GM19351 (cell line): ENCODE data around the gene ZNF282.

Experiments
- ATAC-seq: cut with Tn5 transposase; IDR thresholded peaks from one replicate; pipeline ENCODE4 v1.9.1; 2021; ENCODE audit warnings: mild to moderate bottlenecking, moderate library complexity; ENCODE audit not compliant: unreplicated experiment

ZNF282 gene

DNA sequence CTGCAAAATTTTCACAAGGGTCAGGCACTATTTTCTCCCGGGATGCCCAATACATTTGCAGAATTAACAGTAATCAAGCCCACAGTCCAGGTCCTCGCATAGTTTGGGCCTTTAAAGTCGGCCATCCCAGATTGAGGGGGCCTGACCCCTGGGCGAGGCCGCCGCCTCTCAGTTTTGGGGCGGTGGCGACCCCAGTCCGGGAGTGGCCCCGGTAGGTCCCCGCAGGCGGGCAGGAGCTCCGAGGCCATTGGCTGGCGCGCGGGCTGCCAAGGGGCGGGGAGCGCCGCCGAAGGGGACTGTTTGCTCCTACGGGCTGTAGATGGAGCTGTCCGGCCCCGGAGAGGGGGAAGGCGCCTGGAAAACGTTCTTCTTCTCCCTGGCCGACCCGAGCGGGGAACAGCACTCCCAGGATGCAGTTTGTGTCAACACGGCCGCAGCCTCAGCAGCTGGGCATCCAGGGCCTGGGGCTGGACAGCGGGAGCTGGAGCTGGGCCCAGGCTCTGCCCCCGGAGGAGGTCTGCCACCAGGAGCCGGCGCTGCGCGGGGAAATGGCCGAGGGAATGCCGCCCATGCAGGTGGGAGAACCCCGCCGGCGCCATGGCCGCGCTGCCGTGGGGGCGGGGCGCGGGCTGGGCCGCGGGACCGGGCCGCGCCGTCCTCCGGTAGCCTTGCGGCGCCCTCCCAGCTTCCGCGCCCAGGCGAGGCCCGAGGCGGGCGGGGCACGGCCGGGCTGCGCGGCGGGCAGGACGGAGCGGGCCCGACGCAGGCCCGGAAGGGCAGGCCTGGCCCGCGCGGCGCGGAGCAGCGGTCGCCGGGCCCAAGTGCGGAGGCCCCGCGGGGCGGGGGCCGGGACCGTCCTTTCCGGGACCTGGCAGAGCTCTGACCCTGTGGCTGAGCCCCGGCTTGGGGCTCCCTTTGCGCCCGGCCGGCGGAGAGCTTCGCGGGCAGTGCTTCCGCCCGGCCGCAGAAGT, at the start of gene ZNF282:
ZNF282 (plus strand) TSS at position 367 of the 971 bp plus-strand sequence; CDS start at position 411, 44 bp downstream.
- ATAC-seq: peak; percentile 87

- peak; percentile 67 for ATAC-seq
Observed at GRCh38 chr7:149147072-149147751, 48.1 kb upstream of the ZNF282 start, which contains the start of gene ZNF398. TSS of gene ZNF398 (plus strand) at chr7:149147453. CDS start at chr7:149147743, 290 bp downstream.

GRCh38 chr7:149147752-149148653, 47.3 kb upstream of the ZNF282 start:
- peak; percentile 29 for ATAC-seq

- no peak for ATAC-seq
Observed at GRCh38 chr7:149150981-149151380, 44.4 kb upstream of the ZNF282 start.

DNA sequence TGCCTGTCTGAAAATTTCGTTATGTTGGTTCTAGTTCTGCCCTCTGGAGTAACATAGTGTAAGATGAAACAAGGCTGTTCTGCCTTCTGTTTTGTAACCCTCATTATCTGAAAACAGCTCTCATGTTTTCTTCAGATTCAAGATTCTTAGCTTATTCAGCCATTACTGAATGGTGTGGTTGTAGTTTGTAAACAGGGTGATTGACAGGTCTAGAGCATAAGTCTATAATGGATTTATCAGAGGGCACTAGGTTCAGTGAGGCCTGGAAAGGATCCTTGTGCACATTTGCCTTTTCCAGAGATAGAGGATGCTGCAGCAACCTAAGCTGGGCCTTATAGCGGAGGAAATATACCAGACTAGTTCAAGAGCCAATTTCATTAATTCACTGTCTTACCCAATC, 42.0 kb upstream of the ZNF282 start:
- ATAC-seq: no peak

GRCh38 chr7:149154056-149154455, 41.3 kb upstream of the ZNF282 start:
- no peak for ATAC-seq

DNA sequence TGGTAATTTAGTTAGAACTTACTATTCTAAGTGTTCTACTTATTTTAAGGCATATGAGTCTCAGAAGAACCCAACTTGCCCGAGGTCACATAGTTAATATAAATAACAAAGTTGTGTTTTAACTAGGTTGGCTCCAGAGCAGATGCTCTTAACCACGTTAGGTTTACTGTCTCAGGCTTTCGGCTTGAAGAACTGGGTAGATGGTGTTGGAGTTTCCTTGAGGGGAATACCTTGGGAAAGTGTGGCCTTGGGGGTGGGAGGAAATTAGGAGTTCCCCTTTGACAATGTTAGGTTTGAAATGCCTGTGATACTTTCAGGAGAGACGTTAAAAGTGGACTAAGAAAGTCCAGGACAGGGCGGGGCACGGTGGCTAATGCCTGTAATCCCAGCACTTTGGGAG, 38.4 kb upstream of the ZNF282 start:
- ATAC-seq: no peak

DNA sequence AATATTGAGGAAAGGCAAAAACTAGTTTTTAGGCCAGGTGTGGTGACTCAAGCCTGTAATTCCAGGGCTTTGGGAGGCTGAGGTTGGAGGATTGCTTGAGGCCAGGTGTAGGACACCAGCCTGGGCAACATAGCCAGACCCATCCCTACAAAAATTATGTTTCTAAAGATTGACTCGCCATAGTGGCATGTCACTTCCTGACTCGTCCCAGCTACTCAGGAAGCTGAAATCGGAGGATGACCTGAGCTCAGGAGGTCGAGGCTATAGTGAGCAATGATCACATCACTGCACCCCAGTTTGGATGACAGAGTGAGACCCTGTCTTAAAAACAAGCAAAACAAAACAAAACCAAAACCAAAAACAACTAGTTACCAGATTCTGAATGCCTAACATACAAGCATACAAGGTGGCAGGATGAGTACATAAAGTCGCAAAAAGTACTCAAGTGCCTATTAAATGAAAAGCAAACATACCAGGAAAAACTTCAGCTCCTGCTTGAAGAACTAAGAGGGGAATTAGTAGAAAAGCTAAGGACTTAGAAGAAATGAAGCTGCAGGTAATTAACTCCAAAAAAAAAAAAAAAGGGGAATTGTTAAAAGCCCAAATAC, 34.0 kb upstream of the ZNF282 start:
- ATAC-seq: no peak

GRCh38 chr7:149166142-149166541, 29.2 kb upstream of the ZNF282 start:
- no peak for ATAC-seq

DNA sequence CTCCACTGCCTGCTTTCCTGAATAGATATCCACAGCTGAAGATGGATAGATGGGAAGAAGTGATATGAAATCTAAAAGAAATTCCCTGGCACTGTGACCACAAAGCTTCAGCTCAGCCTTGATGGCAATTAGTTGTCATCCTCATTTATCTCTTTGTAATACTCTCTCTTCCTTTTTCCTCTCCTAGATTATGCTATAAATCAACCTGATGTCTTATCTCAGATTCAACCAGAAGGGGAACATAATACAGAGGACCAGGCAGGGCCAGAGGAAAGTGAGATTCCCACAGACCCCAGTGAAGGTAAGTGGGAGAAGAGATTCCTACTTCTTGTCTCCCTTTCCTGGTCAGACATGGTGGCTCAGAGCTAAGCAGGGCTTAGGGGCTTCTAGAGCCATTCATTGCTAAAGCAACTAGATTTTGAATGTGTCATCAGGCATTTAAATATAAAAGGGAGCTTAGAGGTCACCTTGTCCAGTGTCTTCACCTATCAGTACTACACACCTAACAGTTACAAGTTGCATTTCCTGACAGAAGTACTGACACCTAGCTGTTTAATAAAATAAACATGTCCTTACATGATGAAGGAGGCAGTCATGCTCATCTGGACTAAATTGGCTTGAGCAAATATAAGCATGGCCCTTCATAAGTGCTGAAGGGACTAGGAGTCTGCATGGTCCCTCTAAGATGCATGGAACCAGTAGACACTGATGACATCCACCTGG, 28.6 kb upstream of the ZNF282 start:
- ATAC-seq: no peak

DNA sequence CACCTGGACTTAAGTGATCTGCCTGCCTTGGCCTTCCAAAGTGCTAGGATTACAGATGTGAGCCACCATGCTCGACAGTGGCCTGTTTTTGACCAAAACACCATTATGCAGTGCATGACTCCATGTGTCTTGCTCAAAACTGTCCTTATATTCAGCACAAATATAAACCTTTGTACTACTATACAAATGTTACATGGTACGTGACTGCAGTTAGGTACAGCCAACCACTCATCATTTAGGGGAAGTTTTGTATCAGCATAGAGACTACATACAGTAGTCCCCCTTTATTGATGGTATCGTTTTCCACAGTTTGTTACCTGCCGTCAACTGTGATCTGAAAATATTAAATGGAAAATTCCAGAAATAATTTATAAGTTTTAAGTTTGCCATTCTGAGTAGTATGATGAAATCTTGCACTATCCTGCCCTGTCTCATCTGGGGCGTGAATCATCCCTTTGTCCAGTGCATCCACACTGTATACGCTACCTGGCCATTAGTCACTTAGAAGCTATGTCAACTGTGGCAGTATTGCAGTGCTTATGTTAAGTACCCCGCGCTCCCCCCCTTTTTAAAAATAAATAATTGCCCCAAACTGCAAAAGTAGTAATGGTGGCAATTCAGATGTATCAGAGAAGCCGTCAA, 23.3 kb upstream of the ZNF282 start:
- ATAC-seq: no peak

DNA sequence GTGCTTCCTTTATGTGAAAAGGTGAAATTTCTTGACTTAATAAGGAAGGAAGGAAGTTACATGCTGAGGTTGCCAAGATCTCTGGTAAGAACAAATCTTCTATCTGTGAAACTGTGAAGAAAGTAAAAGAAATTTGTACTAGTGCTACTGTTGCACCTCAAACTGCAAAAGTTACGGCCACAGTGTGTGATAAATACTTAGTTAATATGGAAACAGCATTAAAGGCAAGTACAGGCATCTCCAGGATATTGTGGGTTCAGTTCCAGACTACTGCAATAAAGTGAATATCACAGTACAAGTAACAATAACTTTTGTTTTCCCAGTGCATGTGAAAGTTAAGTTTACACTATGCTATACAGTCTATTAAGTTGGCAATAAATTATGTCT, 22.8 kb upstream of the ZNF282 start:
- no peak for ATAC-seq

DNA sequence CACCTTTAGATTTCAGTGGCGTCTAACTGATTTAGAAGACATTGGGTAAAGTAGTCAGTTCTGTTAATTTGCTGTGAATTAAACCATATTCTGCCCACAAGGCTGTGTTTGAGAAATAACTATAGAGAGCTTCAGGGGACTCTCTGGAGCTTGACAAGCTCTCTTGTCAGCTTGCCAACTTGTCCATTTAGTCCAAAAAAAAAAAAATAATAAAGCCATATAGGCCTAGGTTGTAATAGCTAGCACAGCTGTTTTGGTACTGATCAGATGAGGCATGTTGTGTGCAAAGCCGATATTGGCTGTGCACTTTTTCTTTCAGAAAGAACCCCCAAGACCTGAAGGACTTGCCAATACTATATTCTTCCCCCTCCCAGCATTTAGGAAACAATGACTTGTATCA, 20.2 kb upstream of the ZNF282 start:
- ATAC-seq: no peak

GRCh38 chr7:149179241-149179640, 16.1 kb upstream of the ZNF282 start:
- no peak for ATAC-seq

DNA sequence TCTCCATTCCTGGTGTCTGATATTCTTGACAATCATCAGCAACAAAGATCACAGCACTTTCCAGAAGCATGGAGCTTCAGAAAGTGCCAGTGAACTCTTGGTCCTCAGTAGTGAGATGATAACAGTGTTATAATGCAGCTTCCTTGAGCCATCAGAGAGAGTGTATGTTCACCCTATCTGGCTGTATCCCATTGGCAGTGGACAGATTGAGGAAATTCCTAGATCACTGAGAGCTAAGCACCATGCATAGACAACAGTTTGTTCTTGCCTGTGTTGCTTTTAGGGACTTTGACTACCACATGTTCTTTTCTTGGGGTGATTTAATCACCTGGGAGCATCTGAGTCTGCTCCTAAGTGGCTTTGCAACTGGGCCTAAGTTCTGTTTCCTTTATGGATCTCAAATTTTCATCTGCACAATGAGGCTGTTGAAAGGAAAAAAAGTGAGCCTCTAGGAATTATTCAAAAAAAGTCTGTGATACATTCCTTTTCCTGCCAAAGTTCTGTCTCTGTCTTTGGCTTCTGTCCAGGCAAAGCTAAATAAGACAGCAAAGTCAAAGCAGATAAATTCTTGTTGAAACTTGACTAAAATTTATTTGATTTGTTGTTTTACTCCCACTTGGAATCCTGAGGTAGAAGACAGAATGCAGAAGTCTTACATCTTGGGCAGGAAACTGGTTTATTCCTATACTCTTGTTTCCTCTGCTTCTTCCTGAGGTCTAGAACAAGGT, 14.5 kb upstream of the ZNF282 start:
- ATAC-seq: no peak

DNA sequence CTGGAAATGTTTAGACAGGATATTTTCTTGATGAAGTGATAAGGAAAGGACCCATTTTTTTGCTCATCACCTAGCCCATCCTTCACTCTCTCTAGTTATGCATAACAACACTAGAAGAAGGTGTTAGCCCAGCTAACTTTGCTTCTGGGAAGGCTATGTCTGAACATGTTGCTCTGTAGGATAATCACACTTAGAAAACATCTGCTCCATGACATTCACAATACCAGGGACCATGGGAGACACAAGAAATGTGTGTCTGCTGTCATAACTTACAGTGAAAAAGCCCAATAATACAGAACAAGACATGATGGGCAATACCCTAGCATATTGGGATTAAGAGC, 13.9 kb upstream of the ZNF282 start:
- no peak for ATAC-seq

- ATAC-seq: no peak
Observed at GRCh38 chr7:149184274-149184673, 11.1 kb upstream of the ZNF282 start.

- no peak for ATAC-seq
Observed at GRCh38 chr7:149188213-149188612, 7.1 kb upstream of the ZNF282 start.
